ENCODE data around the gene NEK7.

DNA sequence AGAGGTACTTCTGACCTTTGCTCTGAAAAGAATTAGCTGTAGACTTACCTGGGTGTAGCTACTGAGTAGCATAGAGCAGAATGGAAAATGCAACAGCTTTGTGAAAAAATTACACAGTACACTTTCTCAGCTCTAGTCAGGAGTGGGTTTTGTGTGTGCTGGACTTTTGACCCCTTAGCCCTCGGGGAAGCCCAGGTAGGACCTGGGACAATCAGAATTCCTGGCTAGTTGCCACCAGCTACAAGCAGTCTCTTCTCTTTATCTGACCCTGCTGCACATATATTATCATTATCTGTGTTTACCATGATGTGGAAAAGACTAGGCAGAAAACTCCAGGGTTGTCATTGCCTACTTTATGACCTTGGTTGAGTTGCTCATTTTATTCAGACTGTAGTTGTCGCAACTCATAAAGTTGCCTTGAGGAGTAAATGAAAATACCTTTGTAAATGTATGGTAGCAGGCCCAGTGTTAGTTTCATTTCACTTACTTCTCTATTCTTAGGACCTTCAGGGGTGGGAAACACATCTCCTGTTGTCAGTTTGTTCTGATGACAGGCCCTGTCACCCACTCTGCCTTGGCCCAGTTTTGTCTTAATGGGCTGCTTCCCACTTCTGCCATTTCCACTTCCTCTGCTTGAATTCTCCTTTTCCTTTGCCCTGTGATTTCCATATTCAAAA, 5.4 kb downstream of the NEK7 start:
- TF ChIP-seq EZH2phosphoT487 (IDR thresholded peaks at IDR 0.05; ENCODE audit: borderline replicate concordance, low read length), result no peak
- TF ChIP-seq, protein P1, sequence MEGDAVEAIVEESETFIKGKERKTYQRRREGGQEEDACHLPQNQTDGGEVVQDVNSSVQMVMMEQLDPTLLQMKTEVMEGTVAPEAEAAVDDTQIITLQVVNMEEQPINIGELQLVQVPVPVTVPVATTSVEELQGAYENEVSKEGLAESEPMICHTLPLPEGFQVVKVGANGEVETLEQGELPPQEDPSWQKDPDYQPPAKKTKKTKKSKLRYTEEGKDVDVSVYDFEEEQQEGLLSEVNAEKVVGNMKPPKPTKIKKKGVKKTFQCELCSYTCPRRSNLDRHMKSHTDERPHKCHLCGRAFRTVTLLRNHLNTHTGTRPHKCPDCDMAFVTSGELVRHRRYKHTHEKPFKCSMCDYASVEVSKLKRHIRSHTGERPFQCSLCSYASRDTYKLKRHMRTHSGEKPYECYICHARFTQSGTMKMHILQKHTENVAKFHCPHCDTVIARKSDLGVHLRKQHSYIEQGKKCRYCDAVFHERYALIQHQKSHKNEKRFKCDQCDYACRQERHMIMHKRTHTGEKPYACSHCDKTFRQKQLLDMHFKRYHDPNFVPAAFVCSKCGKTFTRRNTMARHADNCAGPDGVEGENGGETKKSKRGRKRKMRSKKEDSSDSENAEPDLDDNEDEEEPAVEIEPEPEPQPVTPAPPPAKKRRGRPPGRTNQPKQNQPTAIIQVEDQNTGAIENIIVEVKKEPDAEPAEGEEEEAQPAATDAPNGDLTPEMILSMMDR (conservative IDR thresholded peaks at IDR 0.05; ENCODE audit: low read depth, low read length), result no peak

All from PC-3 (cell line).